Measurements from ENCODE around the gene LRRC3C.

LRRC3C gene

GRCh38 chr17:39903158-39903884 lies 24.2 kb upstream of the LRRC3C start:
- H4K20me1 ChIP-seq (ENCODE audit: insufficient read depth, low read length), result no peaks in the 10 kb centered on the region
- H3K79me2 ChIP-seq (ENCODE audit: low read length), result no peaks in the 10 kb centered on the region
- H3K36me3 ChIP-seq (replicated peaks; ENCODE audit: insufficient read depth, low read length), result no peaks in the 10 kb centered on the region
- H3F3A ChIP-seq (ENCODE audit: insufficient read depth, low read length), result no peaks in the 10 kb centered on the region
- DNase-seq, result no peak
- TF ChIP-seq EZH2 (optimal IDR thresholded peaks at IDR 0.05; ENCODE audit: low read depth, low read length) (no peak), CTCF (IDR thresholded peaks at IDR 0.05; ENCODE audit: low read length) (no peak), EZH2phosphoT487 (IDR thresholded peaks at IDR 0.05; ENCODE audit: low read length) (no peak)
- H3K4me1 ChIP-seq (ENCODE audit: low read length), result no peaks in the 10 kb centered on the region
- H3K4me2 ChIP-seq (ENCODE audit: low read depth, low read length), result no peak overlapping the region
- H3K9me3 ChIP-seq (replicated peaks; ENCODE audit: insufficient read depth, low read length), result no peaks in the 10 kb centered on the region
- H3K4me3 ChIP-seq (ENCODE audit: low read length), result no peak overlapping the region
- H3K27ac ChIP-seq (ENCODE audit: low read length), result no peak overlapping the region
- H2AFZ ChIP-seq (ENCODE audit: low read length), result no peak overlapping the region
- H3K27me3 ChIP-seq (replicated peaks; ENCODE audit: insufficient read depth, low read length), result no peaks in the 10 kb centered on the region
- no peak overlapping the region for H3K9ac ChIP-seq (ENCODE audit: low read length)
- H3K9me2 ChIP-seq (replicated peaks; ENCODE audit: insufficient read depth, low read length), result no peaks in the 10 kb centered on the region

GRCh38 chr17:39904990-39905288 lies 22.6 kb upstream of the LRRC3C start:
- no peaks in the 10 kb centered on the region for H3K9me3 ChIP-seq (replicated peaks; ENCODE audit: insufficient read depth, low read length)
- no peaks in the 10 kb centered on the region for H3F3A ChIP-seq (ENCODE audit: insufficient read depth, low read length)
- H4K20me1 ChIP-seq (ENCODE audit: insufficient read depth, low read length), result no peaks in the 10 kb centered on the region
- no peak overlapping the region for H3K27ac ChIP-seq (ENCODE audit: low read length)
- TF ChIP-seq EZH2 (optimal IDR thresholded peaks at IDR 0.05; ENCODE audit: low read depth, low read length) (no peak), EZH2phosphoT487 (IDR thresholded peaks at IDR 0.05; ENCODE audit: low read length) (no peak), CTCF (IDR thresholded peaks at IDR 0.05; ENCODE audit: low read length) (no peak)
- H3K27me3 ChIP-seq (replicated peaks; ENCODE audit: insufficient read depth, low read length), result no peaks in the 10 kb centered on the region
- no peaks in the 10 kb centered on the region; the same call in 1 of the 2 replicates for H3K36me3 ChIP-seq (replicated peaks; ENCODE audit: insufficient read depth, low read length)
- H3K4me1 ChIP-seq (ENCODE audit: low read length), result no peaks in the 10 kb centered on the region
- H3K79me2 ChIP-seq (ENCODE audit: low read length), result no peaks in the 10 kb centered on the region
- H3K9ac ChIP-seq (ENCODE audit: low read length), result no peak overlapping the region
- H2AFZ ChIP-seq (ENCODE audit: low read length), result no peak overlapping the region
- H3K4me3 ChIP-seq (ENCODE audit: low read length), result no peak overlapping the region
- no peaks in the 10 kb centered on the region for H3K9me2 ChIP-seq (replicated peaks; ENCODE audit: insufficient read depth, low read length)
- DNase-seq, result no peak
- H3K4me2 ChIP-seq (ENCODE audit: low read depth, low read length), result no peak overlapping the region

GRCh38 chr17:39908789-39909352 lies 18.7 kb upstream of the LRRC3C start:
- no peaks in the 10 kb centered on the region for H3K27me3 ChIP-seq (replicated peaks; ENCODE audit: insufficient read depth, low read length)
- no peaks in the 10 kb centered on the region; the same call in 1 of the 2 replicates for H3K36me3 ChIP-seq (replicated peaks; ENCODE audit: insufficient read depth, low read length)
- H4K20me1 ChIP-seq (ENCODE audit: insufficient read depth, low read length), result no peaks in the 10 kb centered on the region
- no peak overlapping the region for H3K4me2 ChIP-seq (ENCODE audit: low read depth, low read length)
- H3K79me2 ChIP-seq (ENCODE audit: low read length), result no peaks in the 10 kb centered on the region
- no peaks in the 10 kb centered on the region for H3F3A ChIP-seq (ENCODE audit: insufficient read depth, low read length)
- no peaks in the 10 kb centered on the region for H3K9me3 ChIP-seq (replicated peaks; ENCODE audit: insufficient read depth, low read length)
- no peak overlapping the region for H3K9ac ChIP-seq (ENCODE audit: low read length)
- H3K4me3 ChIP-seq (ENCODE audit: low read length), result no peak overlapping the region
- no peak overlapping the region for H3K27ac ChIP-seq (ENCODE audit: low read length)
- no peak for DNase-seq
- no peak for TF ChIP-seq CTCF (IDR thresholded peaks at IDR 0.05; ENCODE audit: low read length)
- no peak for TF ChIP-seq EZH2phosphoT487 (IDR thresholded peaks at IDR 0.05; ENCODE audit: low read length)
- TF ChIP-seq EZH2 (optimal IDR thresholded peaks at IDR 0.05; ENCODE audit: low read depth, low read length), result no peak
- H3K4me1 ChIP-seq (ENCODE audit: low read length), result no peaks in the 10 kb centered on the region
- H3K9me2 ChIP-seq (replicated peaks; ENCODE audit: insufficient read depth, low read length), result no peaks in the 10 kb centered on the region
- no peak overlapping the region for H2AFZ ChIP-seq (ENCODE audit: low read length)

All from MM.1S (cell line).